ENCODE data around the gene EGLN2. TPM values are rescaled to one million over a fixed set of nuclear protein-coding genes. Genes with fewer than 3 reads are reported as not detected.
A peak's percentile ranks its signal among the peaks of the same experiment; 100 is the strongest.
"Not testable (repeated sequence)": the region's sequence is repeated elsewhere in the genome, so short reads cannot be mapped to it uniquely, and the experiment has no call there.

Gene EGLN2
- total RNA-seq, 1 donor from 2014 or later = 188 TPM

- H3K27me3 ChIP-seq (ENCODE audit: low read depth); intact Hi-C loops (cut with DNase I); H3K9me3 ChIP-seq; H3K36me3 ChIP-seq; H3K4me3 ChIP-seq; H3K27ac ChIP-seq: not testable (repeated sequence)
- H3K4me1 ChIP-seq = peaks cover 21% of the 10 kb centered on the region
- DNase-seq (peak; percentile 54), ATAC-seq (peak; percentile 27 to 55)
Observed at GRCh38 chr19:40826699-40827385, 27.9 kb downstream of the EGLN2 start.

DNA sequence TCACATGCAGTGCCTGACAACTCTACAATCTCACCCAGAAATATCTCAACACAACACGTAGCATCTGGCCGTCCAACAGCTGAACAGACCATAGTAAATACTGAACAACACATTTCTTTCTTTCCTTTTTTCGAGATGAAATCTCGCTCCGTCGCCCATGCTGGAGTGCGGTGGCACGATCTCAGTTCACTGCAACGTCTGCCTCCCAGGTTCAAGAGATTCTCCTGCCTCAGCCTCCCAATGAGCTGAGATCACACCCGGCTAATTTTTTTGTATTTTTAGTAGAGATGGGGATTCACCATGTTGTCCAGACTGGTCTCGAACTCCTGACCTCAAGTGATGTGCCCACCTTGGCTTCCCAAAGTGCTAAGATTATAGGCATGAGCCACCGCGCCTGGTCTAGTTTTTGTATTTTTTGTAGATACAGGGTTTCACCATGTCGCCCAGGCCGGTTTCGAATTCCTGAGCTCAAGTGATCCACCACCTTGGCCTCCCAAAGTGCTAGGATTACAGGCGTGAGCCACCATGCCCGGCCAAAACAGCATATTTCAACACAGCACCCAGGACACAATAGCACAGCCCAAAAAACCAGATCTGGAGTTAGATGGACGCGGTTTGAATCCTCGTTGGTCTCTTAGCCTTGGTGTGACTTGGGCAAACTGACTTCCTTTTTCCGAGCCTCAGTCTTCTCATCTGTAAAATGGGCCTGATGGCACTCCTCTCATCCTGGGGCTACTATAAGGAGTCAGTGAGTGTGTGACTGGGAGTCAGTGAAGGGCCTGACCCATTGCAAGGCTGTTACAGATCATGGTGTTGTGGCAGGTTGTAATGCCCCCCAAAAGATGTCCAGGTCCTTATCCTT lies 28.6 kb downstream of the EGLN2 start:
- DNase-seq (no peak), ATAC-seq (no peak)
- TF ChIP-seq CTCF (IDR thresholded peaks at IDR 0.05) = no peak
- peaks cover 16% of the 10 kb centered on the region for H3K4me1 ChIP-seq
- no peak overlapping the region for H3K27ac ChIP-seq
- peaks cover 10% of the 10 kb centered on the region for H3K36me3 ChIP-seq
- H3K9me3 ChIP-seq = no peaks in the 10 kb centered on the region
- no peak overlapping the region for H3K4me3 ChIP-seq
- intact Hi-C loops (cut with DNase I) = no loop called here
- H3K27me3 ChIP-seq (ENCODE audit: low read depth) = no peaks in the 10 kb centered on the region

- H3K36me3 ChIP-seq = peaks cover 10% of the 10 kb centered on the region
- peaks cover 7% of the 10 kb centered on the region for H3K4me1 ChIP-seq
- H3K27me3 ChIP-seq (ENCODE audit: low read depth) = no peaks in the 10 kb centered on the region
- intact Hi-C loops (cut with DNase I) = no loop called here
- H3K27ac ChIP-seq = no peak overlapping the region
- H3K9me3 ChIP-seq = no peaks in the 10 kb centered on the region
- no peak overlapping the region for H3K4me3 ChIP-seq
- no peak for ATAC-seq
- TF ChIP-seq CTCF (IDR thresholded peaks at IDR 0.05) = no peak
- no peak for DNase-seq
Observed at GRCh38 chr19:40829205-40829604, 30.2 kb downstream of the EGLN2 start.

DNA sequence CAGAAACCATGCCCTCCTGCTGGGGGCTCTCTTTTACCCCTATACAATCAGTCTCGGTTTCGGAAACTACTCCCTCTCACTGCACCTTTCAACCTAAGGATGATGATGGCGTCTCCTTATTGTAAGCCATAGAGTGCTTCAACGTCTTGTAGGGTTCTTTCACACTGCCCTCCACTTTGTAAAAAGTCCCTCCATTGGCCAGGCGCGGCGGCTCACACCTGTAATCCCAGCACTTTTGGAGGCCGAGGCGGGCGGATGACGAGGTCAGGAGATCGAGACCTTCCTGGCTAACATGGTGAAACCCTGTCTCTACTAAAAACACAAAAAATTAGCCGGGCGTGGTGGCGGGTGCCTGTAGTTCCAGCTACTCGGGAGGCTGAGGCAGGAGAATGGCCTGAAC lies 31.8 kb downstream of the EGLN2 start:
- intact Hi-C loops (cut with DNase I); ATAC-seq; H3K4me1 ChIP-seq; H3K27me3 ChIP-seq (ENCODE audit: low read depth); H3K27ac ChIP-seq; DNase-seq; H3K9me3 ChIP-seq; H3K4me3 ChIP-seq; H3K36me3 ChIP-seq: not testable (repeated sequence)

DNA sequence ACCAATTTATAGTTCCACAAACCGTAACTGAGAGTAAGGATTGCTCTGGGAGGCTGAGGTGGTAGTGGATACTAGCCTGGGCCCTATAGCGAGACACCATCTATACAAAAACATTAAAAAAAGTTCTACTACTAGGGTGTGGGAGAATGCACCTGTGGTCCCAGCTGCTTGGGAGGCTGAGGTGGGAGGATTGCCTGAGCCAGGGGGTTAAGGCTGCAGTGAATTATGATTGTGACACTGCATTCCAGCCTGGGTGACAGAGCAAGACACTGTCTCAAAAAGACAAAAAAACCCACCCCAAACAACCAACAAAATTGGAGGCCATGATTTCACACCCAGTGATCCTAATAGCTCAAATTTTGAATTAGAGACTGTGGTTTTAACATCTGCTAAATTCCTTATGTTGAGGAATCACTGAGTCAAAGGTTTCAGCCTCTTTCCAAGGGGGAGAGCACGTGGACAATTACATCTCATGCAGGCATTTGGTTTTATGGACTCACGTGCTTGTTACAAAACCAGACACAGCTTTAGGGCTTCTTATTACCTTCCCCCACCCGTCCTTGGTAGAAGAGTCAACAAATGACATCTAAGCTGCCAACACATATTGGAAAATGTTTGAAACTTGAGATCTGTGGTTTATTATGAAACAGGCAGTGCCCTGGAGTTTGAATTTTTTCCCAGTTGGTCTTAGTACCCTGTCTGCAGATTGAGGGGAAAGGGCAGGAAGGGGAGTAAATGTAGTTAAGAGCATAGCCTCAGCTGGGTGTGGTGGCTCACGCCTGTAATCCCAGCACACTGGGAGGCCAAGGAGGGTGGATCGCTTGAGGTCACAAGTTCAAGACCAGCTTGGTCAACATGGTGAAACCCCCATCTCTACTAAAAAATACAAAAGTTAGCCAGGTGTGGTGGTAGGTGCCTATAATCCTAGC lies 32.8 kb downstream of the EGLN2 start:
- H3K27ac ChIP-seq = peak overlapping the region; percentile 46
- no peaks in the 10 kb centered on the region for H3K27me3 ChIP-seq (ENCODE audit: low read depth)
- DNase-seq (no peak), ATAC-seq (peak; percentile 83 to 90)
- no peak overlapping the region for H3K4me3 ChIP-seq
- H3K36me3 ChIP-seq = peaks cover 6% of the 10 kb centered on the region
- TF ChIP-seq CTCF (IDR thresholded peaks at IDR 0.05) = no peak
- intact Hi-C loops (cut with DNase I) = no loop called here
- H3K9me3 ChIP-seq = no peaks in the 10 kb centered on the region
- H3K4me1 ChIP-seq = peaks cover 7% of the 10 kb centered on the region

DNA sequence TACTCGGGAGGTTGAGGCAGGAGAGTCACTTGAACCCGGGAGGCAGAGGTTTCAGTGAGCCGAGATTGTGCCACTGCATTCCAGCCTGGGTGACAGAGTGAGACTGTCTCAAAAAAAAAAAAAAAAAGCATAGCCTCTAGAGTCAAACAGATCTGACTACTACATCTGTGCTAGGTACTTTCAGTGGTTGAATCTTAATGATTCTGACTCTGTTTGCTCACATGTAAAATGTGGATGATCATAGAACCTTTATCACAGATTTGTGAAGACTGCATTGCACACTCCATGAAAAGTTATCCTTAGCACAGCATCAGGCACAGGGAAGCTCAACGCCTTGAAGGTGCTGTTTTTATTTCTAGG lies 33.4 kb downstream of the EGLN2 start:
- intact Hi-C loops (cut with DNase I); ATAC-seq; H3K36me3 ChIP-seq; H3K9me3 ChIP-seq; H3K27me3 ChIP-seq (ENCODE audit: low read depth); H3K4me3 ChIP-seq; H3K4me1 ChIP-seq; DNase-seq; H3K27ac ChIP-seq: not testable (repeated sequence)

DNA sequence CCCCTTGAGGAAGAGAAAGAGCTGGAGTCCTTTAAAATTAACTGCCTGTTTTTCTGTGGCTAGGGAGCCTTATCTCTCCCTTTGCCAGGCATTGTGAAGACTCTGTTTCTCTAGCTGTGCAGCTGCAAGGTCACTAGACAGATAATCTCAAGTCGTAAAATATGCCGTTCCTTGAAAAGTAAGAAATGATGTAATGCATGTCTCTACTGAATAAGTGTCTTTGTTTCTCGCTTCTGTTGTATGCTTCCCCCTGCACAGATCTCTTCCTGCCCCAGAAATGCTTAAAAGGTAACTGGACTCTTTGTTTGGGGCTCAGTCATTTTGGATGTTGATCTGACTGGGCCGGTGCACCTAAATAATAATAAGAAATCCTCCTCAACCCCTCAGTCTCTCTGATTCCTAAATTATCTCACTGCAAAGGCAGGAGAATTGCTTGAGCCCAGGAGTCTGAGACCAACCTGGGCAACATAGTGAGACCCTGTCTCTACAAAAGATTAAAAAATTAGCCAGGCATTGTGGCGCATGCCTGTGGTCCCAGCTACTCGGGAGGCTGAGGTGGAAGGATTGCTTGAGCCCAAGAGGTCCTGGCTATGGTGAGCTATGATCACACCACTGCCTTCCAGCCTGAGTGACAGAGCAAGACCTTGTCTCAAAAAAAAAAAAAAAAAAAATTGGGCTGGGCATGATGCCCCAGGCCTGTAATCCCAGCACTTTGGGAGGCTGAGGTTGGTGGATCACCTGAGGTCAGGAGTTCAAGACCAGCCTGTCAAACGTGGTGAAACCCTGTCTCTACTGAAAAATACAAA lies 34.9 kb downstream of the EGLN2 start:
- H3K27me3 ChIP-seq (ENCODE audit: low read depth); intact Hi-C loops (cut with DNase I); H3K27ac ChIP-seq; H3K9me3 ChIP-seq; DNase-seq; H3K36me3 ChIP-seq; ATAC-seq; H3K4me3 ChIP-seq; H3K4me1 ChIP-seq: not testable (repeated sequence)
